ENCODE results near the gene NPAS3.

NPAS3 gene

GRCh38 chr14:33505266-33505962 is 566.7 kb downstream of the NPAS3 start:
- ATAC-seq (ENCODE audit: low read depth) (no peak), DNase-seq (ENCODE audit: low spot score) (no peak)
- no peak for TF ChIP-seq CTCF (IDR thresholded peaks at IDR 0.05; ENCODE audit: poor library complexity, severe bottlenecking)
- H3K27ac ChIP-seq (ENCODE audit: poor library complexity, severe bottlenecking) = no peak overlapping the region
- peaks cover 8% of the 10 kb centered on the region for H3K4me1 ChIP-seq (ENCODE audit: insufficient read depth, poor library complexity, severe bottlenecking)
- no peaks in the 10 kb centered on the region for H3K27me3 ChIP-seq (ENCODE audit: insufficient read depth, poor library complexity, severe bottlenecking)
- H3K4me3 ChIP-seq (ENCODE audit: severe bottlenecking) = no peak overlapping the region
- H3K9me3 ChIP-seq (ENCODE audit: severe bottlenecking) = no peaks in the 10 kb centered on the region
- no peaks in the 10 kb centered on the region for H3K36me3 ChIP-seq (ENCODE audit: low read depth)

DNA sequence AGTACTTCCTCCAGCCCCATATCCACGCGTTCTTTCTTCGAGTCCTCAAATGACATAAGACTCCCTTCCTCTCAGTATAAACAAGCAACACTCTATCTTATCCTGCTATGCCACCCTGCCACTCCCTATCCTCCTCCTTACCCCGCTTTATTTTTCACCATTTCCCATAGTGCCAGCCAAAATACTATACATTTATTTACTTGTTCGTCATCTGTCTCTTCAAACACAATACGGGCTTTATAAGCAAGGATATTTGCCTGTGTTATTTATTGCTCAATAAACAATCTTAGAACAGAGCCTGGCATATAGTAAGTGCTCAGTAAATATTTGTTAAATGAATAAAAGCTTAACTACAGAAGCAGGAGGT is 567.3 kb downstream of the NPAS3 start:
- ATAC-seq (ENCODE audit: low read depth) = no peak

DNA sequence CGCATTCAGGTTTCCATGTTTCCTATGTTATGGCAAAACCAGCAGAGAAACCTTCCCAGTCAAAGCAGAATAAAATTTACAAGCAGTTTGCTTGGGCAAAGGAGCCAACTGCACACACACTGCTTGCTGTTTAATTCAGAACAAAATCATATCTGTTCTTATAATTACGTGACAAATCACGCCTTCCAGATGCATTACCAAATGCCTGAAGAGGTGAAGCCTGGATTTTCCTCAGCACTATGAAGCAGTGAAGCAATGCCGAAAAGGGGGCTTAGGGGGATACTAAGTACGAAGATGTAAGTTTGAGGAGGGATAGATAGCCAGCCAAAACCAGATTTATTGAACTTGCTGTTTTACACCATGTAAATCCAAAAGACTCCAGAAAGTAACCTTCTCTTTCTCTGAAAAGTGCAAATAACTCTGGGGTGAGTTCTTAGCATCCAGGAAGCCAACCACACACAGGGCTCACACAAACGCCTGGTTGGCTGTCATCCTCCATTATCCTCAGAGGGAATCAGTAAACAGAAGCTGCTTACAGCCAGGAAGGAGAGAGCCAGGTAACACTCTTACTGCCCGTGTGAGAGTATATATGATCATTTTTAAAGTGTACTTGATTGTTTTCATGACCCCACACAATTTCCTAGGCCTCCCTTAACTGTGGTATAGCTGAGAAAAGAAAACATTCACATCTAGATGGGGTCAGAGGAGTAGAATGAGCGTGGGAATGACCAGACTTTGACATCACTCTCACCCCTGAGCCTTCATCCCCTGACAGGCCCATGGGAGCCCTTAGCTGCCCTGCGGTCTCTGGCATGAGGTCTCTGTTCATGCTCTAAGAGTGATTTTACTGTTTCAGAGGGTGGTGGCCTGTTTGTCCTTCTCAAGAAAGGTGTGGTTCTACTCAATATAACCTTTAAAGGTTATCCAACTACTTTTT is 569.7 kb downstream of the NPAS3 start:
- no peaks in the 10 kb centered on the region for H3K27me3 ChIP-seq (ENCODE audit: insufficient read depth, poor library complexity, severe bottlenecking)
- no peak overlapping the region for H3K4me3 ChIP-seq (ENCODE audit: severe bottlenecking)
- ATAC-seq (ENCODE audit: low read depth) (no peak), DNase-seq (ENCODE audit: low spot score) (no peak)
- no peaks in the 10 kb centered on the region for H3K9me3 ChIP-seq (ENCODE audit: severe bottlenecking)
- peaks cover 27% of the 10 kb centered on the region for H3K4me1 ChIP-seq (ENCODE audit: insufficient read depth, poor library complexity, severe bottlenecking)
- TF ChIP-seq CTCF (IDR thresholded peaks at IDR 0.05; ENCODE audit: poor library complexity, severe bottlenecking) = no peak
- H3K36me3 ChIP-seq (ENCODE audit: low read depth) = no peaks in the 10 kb centered on the region
- H3K27ac ChIP-seq (ENCODE audit: poor library complexity, severe bottlenecking) = no peak overlapping the region

More for the DNA sequence above, 567.3 kb downstream of the NPAS3 start:
- peaks cover 12% of the 10 kb centered on the region for H3K4me1 ChIP-seq (ENCODE audit: insufficient read depth, poor library complexity, severe bottlenecking)
- H3K27me3 ChIP-seq (ENCODE audit: insufficient read depth, poor library complexity, severe bottlenecking) = no peaks in the 10 kb centered on the region
- no peak for TF ChIP-seq CTCF (IDR thresholded peaks at IDR 0.05; ENCODE audit: poor library complexity, severe bottlenecking)
- H3K27ac ChIP-seq (ENCODE audit: poor library complexity, severe bottlenecking) = no peak overlapping the region
- no peak for DNase-seq (ENCODE audit: low spot score)
- no peaks in the 10 kb centered on the region for H3K9me3 ChIP-seq (ENCODE audit: severe bottlenecking)
- H3K36me3 ChIP-seq (ENCODE audit: low read depth) = no peaks in the 10 kb centered on the region
- no peak overlapping the region for H3K4me3 ChIP-seq (ENCODE audit: severe bottlenecking)

DNA sequence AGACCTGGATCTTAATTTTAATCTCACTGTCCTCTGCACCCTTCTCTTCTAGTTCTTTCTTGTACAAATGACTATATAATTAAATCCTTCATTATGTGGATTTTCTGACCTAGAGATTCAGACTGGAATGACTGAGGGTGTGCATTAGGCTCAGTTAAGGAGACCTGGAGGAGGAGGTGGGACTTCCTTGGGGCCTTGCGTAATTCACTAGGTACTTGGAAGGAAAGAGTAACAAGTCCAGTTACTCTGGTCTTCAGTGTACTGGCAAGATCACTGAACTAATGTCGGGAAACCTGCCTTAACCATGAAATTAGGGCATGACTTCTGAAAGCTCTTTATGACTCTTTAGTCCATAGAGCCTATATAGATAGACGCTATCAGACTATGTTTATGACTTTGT is 570.8 kb downstream of the NPAS3 start:
- ATAC-seq (ENCODE audit: low read depth) (no peak), DNase-seq (ENCODE audit: low spot score) (no peak)
- Histone ChIP-seq H3K36me3 (ENCODE audit: low read depth) (no peaks in the 10 kb centered on the region), H3K27ac (ENCODE audit: poor library complexity, severe bottlenecking) (no peak overlapping the region), H3K4me1 (ENCODE audit: insufficient read depth, poor library complexity, severe bottlenecking) (peaks cover 27% of the 10 kb centered on the region), H3K9me3 (ENCODE audit: severe bottlenecking) (no peaks in the 10 kb centered on the region), H3K27me3 (ENCODE audit: insufficient read depth, poor library complexity, severe bottlenecking) (no peaks in the 10 kb centered on the region), H3K4me3 (ENCODE audit: severe bottlenecking) (no peak overlapping the region)
- TF ChIP-seq CTCF (IDR thresholded peaks at IDR 0.05; ENCODE audit: poor library complexity, severe bottlenecking) = no peak
